ENCODE data around the gene PRDM16.

The PRDM16 gene

GRCh38 chr1:3141129-3141528, 72.1 kb downstream of the PRDM16 start:
- DNase-seq (ENCODE audit: low spot score): no peak

GRCh38 chr1:3141836-3142235, 72.8 kb downstream of the PRDM16 start:
- DNase-seq (ENCODE audit: low spot score): no peak

- no peak for DNase-seq (ENCODE audit: low spot score)
These were observed 73.2 kb downstream of the PRDM16 start for GRCh38 chr1:3142236-3142635.

GRCh38 chr1:3142751-3143150, 73.7 kb downstream of the PRDM16 start:
- no peak for DNase-seq (ENCODE audit: low spot score)

- DNase-seq (ENCODE audit: low spot score): no peak
These were observed 76.7 kb downstream of the PRDM16 start for GRCh38 chr1:3145532-3146325.

- DNase-seq (ENCODE audit: low spot score): no peak
These were observed 77.5 kb downstream of the PRDM16 start for GRCh38 chr1:3146458-3146857.

DNA sequence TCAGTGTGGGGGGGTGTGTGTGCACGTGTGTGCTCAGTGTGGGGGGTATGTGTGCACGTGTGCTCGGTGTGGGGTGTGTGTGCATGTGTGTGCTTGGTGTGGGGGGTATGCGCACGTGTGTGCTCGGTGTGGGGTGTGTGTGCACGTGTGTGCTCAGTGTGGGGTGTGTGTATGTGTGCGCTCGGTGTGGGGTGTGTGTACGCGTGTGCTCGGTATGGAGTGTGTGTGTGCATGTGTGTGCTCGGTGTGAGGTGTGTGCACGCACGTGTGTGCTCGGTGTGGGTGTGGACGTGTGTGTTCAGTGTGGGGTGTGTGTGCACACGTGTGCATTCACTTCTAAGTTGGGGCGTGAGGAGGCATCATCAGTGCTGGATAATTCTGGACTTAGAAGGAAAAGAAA, 77.9 kb downstream of the PRDM16 start:
- no peak for DNase-seq (ENCODE audit: low spot score)

GRCh38 chr1:3148171-3148570, 79.2 kb downstream of the PRDM16 start:
- DNase-seq (ENCODE audit: low spot score): no peak

GRCh38 chr1:3149277-3149676, 80.3 kb downstream of the PRDM16 start:
- DNase-seq (ENCODE audit: low spot score): no peak

DNA sequence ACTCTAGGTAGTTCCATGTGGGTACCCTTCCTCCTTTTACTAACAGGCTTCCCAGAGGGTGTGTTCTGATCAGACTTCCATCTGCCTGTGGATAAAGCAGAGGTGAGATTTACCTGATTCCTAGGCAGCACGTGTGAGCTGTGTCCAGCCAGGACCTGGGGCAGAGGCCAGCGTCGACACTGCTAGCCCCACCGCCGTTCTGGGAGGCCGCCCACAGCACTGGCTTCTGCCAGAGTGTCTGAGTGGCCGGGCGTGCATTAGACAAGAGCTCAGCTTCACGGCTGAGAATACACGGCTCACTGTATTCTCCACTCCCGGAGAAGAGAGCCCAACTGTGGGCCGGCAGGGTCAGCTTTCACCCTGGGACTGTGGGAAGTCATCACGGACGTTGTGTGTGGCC, 82.5 kb downstream of the PRDM16 start:
- no peak for DNase-seq (ENCODE audit: low spot score)

- no peak for DNase-seq (ENCODE audit: low spot score)
These were observed 83.1 kb downstream of the PRDM16 start for GRCh38 chr1:3152143-3152542.

DNA sequence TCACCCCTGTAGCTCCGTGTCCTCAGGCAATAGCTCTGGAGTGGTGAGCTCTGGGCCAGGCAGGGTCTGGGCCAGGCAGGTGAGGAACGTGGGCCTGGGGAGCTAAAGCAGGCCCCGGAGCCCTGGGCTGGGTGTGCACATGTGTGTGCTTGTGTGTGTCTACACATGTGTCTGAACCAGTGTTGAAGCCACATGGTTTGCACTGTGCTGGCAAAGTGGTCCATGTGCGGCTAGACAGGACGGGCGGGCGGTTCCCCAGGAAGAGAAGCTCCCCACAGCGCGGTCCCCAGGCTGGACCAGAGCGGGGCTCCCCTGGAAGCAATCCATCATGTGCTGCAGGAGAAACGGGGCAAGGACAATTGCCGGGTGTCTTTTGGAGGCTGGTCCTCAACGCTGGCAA, 84.2 kb downstream of the PRDM16 start:
- no peak for DNase-seq (ENCODE audit: low spot score)

DNA sequence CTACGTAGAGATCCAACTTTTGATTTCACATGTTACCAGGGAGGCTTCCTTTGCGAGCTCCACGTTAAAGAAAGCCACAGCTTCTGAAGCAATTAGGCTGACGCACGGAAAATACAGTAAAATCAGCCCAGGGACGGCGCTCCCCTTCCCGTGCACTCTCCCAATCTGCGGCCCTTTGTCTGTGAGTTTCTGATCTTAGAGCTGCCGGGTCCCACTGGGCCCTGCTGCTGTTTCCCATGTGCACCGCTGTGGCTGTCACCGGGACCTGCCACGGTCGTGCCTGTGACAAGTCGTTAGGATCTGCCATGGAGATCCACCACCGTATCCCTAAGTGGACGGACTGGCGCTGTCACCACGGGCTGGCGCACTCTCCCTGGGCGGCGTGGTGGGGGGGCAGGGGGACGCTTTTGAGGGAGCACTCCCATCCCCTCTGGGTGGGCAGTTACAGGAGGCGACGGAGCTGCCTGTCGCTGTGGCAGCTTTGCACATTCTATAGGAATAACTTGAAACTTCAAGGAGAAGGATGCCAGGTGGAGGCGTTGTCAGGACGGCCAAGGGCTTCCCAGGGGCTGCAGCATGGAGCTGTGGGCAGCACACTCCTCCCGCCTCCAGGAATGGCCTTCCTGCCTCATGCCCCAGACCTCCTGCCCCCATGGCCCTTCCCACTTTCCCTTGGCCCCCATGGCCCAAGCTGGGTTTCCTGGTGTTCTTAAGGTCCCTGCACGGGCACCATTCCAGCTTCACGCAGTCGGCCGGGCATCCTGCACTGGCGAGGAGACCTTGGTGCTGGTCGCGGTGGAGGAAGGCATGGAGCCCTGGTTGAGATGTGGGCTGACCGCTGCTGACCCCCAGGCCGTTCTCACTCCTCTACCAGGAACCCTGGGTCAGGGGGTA, 85.1 kb downstream of the PRDM16 start:
- DNase-seq (ENCODE audit: low spot score): no peak

GRCh38 chr1:3155056-3155925, 86.3 kb downstream of the PRDM16 start:
- no peak for DNase-seq (ENCODE audit: low spot score)

DNA sequence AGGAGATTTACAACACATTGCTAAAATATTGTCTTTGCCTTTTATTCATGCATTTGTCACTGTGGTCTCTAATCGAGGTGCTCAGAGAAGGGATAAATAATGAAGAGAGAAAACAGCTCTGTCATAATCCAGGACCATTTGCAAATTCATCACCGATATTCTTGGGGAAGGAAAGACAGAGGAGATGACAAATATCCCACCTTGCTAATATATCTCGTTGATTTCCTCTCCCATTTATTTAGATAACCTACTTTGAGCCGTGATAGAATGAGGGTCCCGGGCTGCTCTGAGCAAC, 86.9 kb downstream of the PRDM16 start:
- no peak for DNase-seq (ENCODE audit: low spot score)

GRCh38 chr1:3156936-3157335, 87.9 kb downstream of the PRDM16 start:
- no peak for DNase-seq (ENCODE audit: low spot score)

- no peak for DNase-seq (ENCODE audit: low spot score)
These were observed 89.3 kb downstream of the PRDM16 start for GRCh38 chr1:3158347-3158746.

DNA sequence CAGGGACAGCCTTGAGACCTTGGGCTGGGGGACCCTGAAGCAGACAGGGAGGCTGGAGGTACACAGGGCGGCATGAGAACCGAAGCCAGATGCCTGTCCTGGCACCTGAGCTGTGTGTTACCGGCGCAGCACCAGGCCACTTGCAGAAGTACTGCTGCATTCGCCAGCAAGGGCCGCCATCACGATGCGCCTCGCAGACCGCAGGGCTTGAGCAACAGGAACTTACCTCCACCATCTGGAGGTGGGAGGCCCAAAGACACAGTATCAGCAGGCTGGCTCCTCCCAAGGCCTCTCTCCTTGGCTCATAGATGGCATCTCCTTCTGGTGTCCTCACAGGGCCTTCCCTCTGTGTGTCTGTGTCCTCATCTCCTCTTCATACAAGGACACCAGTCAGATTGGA, 90.1 kb downstream of the PRDM16 start:
- DNase-seq (ENCODE audit: low spot score): no peak

DNA sequence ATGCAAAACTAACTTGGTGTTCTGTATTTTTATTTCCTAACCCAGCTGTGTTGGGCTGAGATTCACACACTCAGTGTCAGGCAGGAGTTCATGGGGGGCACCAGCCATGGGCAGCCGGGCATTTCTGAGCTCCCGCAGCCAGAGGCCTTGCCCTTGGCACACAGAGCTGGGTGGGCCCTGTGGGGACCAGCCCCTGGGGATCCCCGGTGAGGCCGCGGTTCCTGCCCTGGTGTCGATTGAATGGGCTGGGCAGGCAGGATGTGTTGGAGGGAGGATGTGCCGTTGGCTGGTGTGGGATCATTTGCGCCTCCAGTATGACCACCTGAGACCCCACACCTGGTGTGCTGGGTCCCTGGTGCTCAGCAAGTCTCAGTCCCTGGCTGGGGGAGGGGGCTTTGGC, 91.0 kb downstream of the PRDM16 start:
- DNase-seq (ENCODE audit: low spot score): no peak

GRCh38 chr1:3160647-3161145, 91.7 kb downstream of the PRDM16 start:
- DNase-seq (ENCODE audit: low spot score): no peak

GRCh38 chr1:3161176-3161840, 92.3 kb downstream of the PRDM16 start:
- no peak for DNase-seq (ENCODE audit: low spot score)
